Left lobe of liver (tissue), 2 donors: Measurements from ENCODE around the gene SRR. TPM values are rescaled to one million over a fixed set of nuclear protein-coding genes. Genes with fewer than 3 reads are reported as not detected.
"Not testable (repeated sequence)": the region's sequence is repeated elsewhere in the genome, so short reads cannot be mapped to it uniquely, and the experiment has no call there.

Experiments used
- ATAC-seq: fragments of 200-7000 bp; cut with Tn5 transposase; one replicate; pipeline ENCODE4 v1.9.1; 2020; ENCODE audit warnings: mild to moderate bottlenecking, moderate library complexity
- DNase-seq: peaks from one replicate; pipeline ENCODE4 v3.0.0-alpha.2; 2020; ENCODE audit warnings: low spot score
- total RNA-seq: library from RNA; stranded (reverse); gene quantifications from one replicate; pipeline ENCODE4 v1.2.1, GENCODE V29; 2021
- donor health status: DM: no; HTN: no; CAD: no; lungs with moderate emphysema.
- donor health status: DM: no; HTN: yes; CAD: no.

Gene SRR
- total RNA-seq: 5.1 TPM

- ATAC-seq (peak; percentile 95), DNase-seq (peak; percentile 93)
These were observed at the start of gene SRR, which contains the start of gene SMG6 for GRCh38 chr17:2303204-2304188. TSS of gene SRR (plus strand) at chr17:2303950. CDS start at chr17:2315561, 11,611 bp downstream. TSS of gene SMG6 (minus strand) at chr17:2303785. CDS start at chr17:2303720, 65 bp downstream.

- not testable (repeated sequence) for ATAC-seq, DNase-seq
These were observed 44.9 kb upstream of the SRR start for GRCh38 chr17:2258830-2259229.

- DNase-seq (no peak), ATAC-seq (no peak)
These were observed 43.8 kb upstream of the SRR start for GRCh38 chr17:2259769-2260536.

GRCh38 chr17:2262135-2262587 lies 41.6 kb upstream of the SRR start:
- no peak for ATAC-seq
- no peak for DNase-seq

DNA sequence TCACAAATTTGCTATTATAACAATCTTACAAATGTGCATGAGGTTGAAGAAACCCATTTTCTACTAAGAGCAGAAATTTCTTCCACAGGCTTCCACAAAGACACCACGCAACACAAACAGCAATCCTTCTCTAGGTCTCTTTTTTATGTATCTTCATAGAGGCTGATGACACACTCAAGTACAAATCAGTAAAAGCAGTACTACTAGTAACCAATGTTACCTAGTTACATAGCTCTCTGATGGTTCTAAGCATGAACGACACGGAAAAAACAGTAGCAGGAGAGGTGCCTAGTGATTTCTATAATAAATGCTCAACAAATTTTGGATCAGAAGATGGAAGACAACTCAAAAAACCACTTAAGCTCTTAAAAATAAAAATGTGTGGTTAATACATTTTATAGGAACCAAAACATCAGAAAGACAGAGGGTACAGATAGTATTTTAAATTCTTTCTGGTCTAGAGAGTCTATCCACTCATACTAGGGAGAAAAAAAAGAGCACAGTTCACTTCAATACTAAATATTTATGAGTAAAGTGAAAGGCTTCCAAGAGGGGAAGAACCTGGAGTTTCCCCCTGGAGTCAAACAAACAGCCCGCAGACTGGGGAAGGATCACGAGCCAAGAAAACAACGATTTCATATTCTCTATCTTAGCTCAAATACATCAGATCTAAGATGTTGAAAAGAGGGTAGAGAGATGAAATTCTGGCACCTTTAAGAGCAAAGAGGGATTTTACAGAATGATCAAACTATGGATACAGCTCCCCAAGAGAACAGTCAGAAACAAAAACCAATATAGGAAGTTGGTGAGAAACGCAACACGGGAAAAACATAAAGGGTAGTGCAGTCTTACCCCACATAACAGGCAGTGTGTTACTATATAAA lies 40.3 kb upstream of the SRR start:
- DNase-seq: no peak
- peak; percentile 36 for ATAC-seq

DNA sequence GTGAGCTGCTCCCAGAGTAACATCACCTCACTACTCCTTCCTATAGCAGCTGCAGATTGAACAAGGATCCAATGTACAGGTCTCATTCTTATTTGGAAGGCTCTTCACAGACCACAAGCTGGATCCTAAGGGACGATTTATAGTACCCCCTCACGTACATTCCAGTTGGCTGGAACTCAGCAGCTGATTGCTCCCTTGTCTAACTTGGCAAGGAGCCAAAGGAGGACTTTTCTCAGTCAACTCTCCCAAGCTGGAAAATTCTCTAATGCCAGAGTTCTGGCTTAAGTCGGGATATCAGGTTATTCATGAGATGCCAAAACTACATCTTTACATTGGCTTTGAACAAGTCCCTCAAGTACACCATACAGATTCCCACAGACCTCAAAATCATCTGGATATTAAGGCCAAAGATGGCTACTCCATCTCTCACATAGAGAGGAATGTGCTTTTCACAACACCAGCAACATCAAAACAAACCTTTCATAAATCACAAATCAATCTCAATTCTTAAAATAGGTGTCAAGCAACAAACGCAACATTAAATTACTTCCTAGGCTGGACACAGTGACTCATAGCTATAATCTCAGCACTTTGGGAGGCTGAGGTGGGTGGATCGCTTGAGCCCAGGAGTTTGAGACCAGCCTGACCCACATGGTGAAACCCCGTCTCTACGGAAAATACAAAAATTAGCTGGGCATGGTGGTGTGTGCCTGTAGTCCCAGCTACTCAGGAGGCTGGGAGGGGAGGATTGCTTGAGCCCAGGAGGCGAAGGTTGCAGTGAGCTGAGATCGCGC lies 39.5 kb upstream of the SRR start:
- DNase-seq: no peak
- no peak for ATAC-seq

DNA sequence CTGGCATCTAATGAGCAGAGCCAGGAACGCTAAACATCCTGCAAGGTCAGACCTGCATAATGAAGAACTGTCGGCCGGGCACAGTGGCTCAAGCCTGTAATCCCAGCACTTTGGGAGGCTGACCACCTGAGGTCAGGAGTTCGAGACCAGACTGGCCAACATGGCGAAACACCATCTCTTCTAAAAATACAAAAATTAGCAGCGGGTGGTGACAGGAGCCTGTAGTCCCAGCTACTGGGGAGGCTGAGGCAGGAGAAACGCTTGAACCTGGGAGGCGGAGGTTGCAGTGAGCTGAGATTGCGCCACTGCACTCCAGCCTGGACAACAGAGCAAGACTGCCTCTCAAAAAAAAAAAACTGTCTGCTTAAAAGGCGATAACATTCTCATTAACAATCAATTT lies 38.6 kb upstream of the SRR start:
- ATAC-seq: not testable (repeated sequence)

GRCh38 chr17:2266045-2266864 lies 37.5 kb upstream of the SRR start:
- ATAC-seq (no peak), DNase-seq (no peak)

More for the DNA sequence above, 38.6 kb upstream of the SRR start:
- DNase-seq: not testable (repeated sequence)

- no peak for ATAC-seq
- DNase-seq: no peak
These were observed 36.9 kb upstream of the SRR start for GRCh38 chr17:2266865-2267228.

DNA sequence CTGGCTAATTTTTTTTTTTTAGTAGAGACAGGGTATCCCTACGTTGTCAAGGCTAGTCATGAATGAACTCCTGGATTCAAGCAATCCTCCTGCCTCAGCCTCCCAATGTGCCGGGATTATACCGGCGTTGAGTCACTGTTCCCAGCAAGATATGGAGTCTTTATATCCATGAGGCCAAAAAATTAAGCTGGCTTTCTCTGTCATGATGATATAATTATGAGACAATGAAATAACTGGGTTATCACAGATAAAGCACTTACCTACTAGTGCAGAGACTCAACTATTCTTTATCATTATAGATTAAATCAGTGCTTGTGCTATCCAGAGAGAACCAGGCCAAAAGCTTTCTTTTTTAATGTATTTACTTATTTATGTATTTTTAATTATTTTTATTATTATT lies 36.4 kb upstream of the SRR start:
- no peak for ATAC-seq
- no peak for DNase-seq

DNA sequence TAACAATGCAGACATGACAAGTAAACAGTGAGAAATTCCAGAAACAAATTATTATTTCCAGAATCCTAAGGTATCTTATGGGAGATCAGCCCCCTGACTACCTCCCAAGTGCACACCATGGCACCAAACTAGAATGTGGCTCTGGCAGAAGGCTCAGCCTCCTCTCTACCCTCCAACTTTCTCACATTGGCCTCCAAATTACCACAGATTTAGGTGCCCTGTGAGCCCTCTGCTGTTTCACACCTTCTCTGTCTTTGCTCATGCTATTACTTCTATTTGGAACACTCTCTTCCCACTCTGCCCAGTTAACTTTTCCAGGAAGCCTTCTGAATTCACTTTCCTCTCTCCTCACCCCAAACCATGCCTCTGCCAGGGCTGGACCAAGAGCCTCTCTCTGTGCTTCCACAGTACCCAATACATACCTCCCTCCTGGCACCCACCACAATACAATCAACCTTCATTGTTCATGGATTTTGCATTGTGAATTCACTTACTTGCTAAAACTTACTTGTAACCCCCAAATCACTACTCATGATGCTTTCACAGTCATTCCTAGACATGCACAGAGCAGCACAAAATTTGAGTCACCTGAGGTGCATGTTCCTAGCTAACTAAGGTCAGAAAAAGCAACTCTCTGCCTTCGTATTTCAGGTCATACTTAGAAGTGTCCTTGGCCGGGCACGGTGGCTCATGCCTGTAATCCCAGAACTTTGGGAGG lies 31.6 kb upstream of the SRR start:
- DNase-seq (no peak), ATAC-seq (no peak)

DNA sequence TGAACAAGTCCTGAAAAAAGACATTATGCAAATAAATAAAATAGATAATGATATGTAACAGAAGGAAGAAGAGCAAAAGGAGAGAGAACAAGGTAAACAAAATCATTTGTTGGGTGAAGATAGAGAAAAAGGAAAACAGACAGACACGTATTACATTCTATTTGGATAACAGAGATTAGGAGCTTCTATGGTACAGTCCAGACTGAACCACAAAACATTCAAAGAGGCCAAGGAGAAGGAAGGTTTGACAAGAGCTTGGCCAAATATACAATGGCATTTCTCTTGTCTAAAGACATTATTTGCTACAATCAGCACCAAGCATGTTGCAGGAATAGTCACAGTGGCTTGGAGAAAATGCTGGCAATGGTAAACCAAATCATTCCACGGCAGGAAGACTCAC lies 29.3 kb upstream of the SRR start:
- DNase-seq: no peak
- no peak for ATAC-seq

- no peak for DNase-seq
- ATAC-seq: no peak
These were observed 28.0 kb upstream of the SRR start for GRCh38 chr17:2275722-2276121.

GRCh38 chr17:2277429-2278170 lies 26.1 kb upstream of the SRR start:
- no peak for ATAC-seq
- DNase-seq: no peak

DNA sequence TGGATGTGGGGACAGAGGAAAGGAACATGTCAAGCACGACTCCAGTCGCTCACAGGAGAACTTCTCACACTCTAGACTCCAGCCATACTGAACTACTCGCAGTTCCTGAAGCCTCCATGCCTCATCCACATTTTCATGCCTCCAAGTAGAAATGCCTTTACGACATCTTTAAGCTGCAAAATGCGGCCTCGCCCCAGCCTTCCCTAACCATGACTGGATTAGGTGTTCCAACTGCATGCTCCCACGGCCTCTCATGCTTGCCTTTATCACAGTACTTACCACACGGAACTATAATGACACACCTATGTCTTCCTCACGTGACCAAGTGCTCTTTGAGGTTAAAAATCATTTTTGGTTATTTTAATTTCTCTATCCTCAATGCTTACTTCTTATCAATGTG lies 24.0 kb upstream of the SRR start:
- DNase-seq (no peak), ATAC-seq (no peak)

GRCh38 chr17:2282297-2282873 lies 21.4 kb upstream of the SRR start:
- ATAC-seq: peak; percentile 79

GRCh38 chr17:2283302-2283701 lies 20.4 kb upstream of the SRR start:
- DNase-seq (no peak), ATAC-seq (no peak)

More at GRCh38 chr17:2282297-2282873, 21.4 kb upstream of the SRR start:
- no peak for DNase-seq
